GM19238 (cell line): ENCODE data around the gene PHF2.

Source experiments
- DNase-seq: peaks from one replicate; pipeline ENCODE4 v3.0.0; 2011; ENCODE audit warnings: low spot score; ENCODE audit not compliant: insufficient read length

The PHF2 gene

GRCh38 chr9:93576258-93577077 is at the start of gene PHF2:
Gene PHF2 (plus strand): TSS chr9:93576584. CDS start chr9:93576774, 190 bp downstream.
- peak; percentile 61 for DNase-seq

- DNase-seq: no peak
These were observed 45.0 kb upstream of the PHF2 start for GRCh38 chr9:93531374-93531773.

GRCh38 chr9:93532141-93532540 is 44.2 kb upstream of the PHF2 start:
- DNase-seq: no peak

- DNase-seq: no peak
These were observed 42.5 kb upstream of the PHF2 start for GRCh38 chr9:93533863-93534262.

GRCh38 chr9:93536167-93536566 is 40.2 kb upstream of the PHF2 start:
- DNase-seq: no peak

GRCh38 chr9:93536874-93537273 is 39.5 kb upstream of the PHF2 start:
- DNase-seq: no peak

- no peak for DNase-seq
These were observed 36.1 kb upstream of the PHF2 start for GRCh38 chr9:93540305-93540704.

GRCh38 chr9:93541005-93541404 is 35.4 kb upstream of the PHF2 start:
- no peak for DNase-seq

GRCh38 chr9:93541581-93542349 is 34.6 kb upstream of the PHF2 start:
- no peak for DNase-seq

GRCh38 chr9:93543117-93543516 is 33.3 kb upstream of the PHF2 start:
- DNase-seq: no peak

GRCh38 chr9:93546356-93546755 is 30.0 kb upstream of the PHF2 start:
- no peak for DNase-seq

GRCh38 chr9:93549611-93550010 is 26.8 kb upstream of the PHF2 start:
- DNase-seq: no peak

- DNase-seq: no peak
These were observed 23.5 kb upstream of the PHF2 start for GRCh38 chr9:93552923-93553322.

- DNase-seq: no peak
These were observed 21.0 kb upstream of the PHF2 start for GRCh38 chr9:93555370-93555769.

GRCh38 chr9:93557366-93558137 is 18.8 kb upstream of the PHF2 start:
- DNase-seq: no peak

GRCh38 chr9:93558503-93558902 is 17.9 kb upstream of the PHF2 start:
- no peak for DNase-seq

- DNase-seq: no peak
These were observed 15.4 kb upstream of the PHF2 start for GRCh38 chr9:93560991-93561390.

GRCh38 chr9:93562157-93562556 is 14.2 kb upstream of the PHF2 start:
- no peak for DNase-seq

GRCh38 chr9:93565089-93565488 is 11.3 kb upstream of the PHF2 start:
- DNase-seq: no peak

- DNase-seq: peak; percentile 95
These were observed 9.7 kb upstream of the PHF2 start for GRCh38 chr9:93566408-93567270.
